ENCODE data around the gene SLC6A4.

The SLC6A4 gene

GRCh38 chr17:30256756-30257506 is 21.4 kb upstream of the SLC6A4 start:
- no peak for TF ChIP-seq FOXP2 (optimal IDR thresholded peaks at IDR 0.05; ENCODE audit: borderline replicate concordance, extremely low read depth, extremely low read length, insufficient read depth)
- no peak for TF ChIP-seq POLR2AphosphoS5 (IDR thresholded peaks at IDR 0.05; ENCODE audit: low read depth, low read length)
- TF ChIP-seq SIN3A (IDR thresholded peaks at IDR 0.05; ENCODE audit: borderline replicate concordance, insufficient read depth, low read length), result no peak
- TF ChIP-seq, protein P1, sequence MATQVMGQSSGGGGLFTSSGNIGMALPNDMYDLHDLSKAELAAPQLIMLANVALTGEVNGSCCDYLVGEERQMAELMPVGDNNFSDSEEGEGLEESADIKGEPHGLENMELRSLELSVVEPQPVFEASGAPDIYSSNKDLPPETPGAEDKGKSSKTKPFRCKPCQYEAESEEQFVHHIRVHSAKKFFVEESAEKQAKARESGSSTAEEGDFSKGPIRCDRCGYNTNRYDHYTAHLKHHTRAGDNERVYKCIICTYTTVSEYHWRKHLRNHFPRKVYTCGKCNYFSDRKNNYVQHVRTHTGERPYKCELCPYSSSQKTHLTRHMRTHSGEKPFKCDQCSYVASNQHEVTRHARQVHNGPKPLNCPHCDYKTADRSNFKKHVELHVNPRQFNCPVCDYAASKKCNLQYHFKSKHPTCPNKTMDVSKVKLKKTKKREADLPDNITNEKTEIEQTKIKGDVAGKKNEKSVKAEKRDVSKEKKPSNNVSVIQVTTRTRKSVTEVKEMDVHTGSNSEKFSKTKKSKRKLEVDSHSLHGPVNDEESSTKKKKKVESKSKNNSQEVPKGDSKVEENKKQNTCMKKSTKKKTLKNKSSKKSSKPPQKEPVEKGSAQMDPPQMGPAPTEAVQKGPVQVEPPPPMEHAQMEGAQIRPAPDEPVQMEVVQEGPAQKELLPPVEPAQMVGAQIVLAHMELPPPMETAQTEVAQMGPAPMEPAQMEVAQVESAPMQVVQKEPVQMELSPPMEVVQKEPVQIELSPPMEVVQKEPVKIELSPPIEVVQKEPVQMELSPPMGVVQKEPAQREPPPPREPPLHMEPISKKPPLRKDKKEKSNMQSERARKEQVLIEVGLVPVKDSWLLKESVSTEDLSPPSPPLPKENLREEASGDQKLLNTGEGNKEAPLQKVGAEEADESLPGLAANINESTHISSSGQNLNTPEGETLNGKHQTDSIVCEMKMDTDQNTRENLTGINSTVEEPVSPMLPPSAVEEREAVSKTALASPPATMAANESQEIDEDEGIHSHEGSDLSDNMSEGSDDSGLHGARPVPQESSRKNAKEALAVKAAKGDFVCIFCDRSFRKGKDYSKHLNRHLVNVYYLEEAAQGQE (IDR thresholded peaks at IDR 0.05; ENCODE audit: insufficient read depth in 1 of 2, low read depth in 2 of 2, low read length in 2 of 2), result no peak
- TF ChIP-seq TAF1 (IDR thresholded peaks at IDR 0.05; ENCODE audit: borderline replicate concordance, insufficient read depth, low read length), result no peak

DNA sequence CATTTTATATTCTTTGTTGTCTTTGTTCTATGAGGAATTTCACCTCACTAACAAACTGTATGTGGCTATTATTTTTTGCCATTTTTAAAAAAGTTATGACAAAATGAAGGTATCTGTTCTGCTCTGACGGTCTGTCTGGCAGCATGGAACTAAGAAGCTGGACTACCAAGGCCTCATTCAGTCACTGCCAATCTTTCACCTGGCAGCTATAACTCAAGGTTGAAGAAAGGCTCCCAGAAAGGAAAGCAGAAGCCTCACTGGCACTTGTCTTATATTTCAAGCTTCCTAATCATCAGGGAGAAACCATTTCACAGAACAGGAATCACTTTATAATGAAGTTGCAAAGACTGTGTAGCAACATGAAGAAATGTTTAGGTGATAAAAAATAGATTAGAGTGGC is 18.7 kb upstream of the SLC6A4 start:
- TF ChIP-seq, protein P1 (IDR thresholded peaks at IDR 0.05; ENCODE audit: insufficient read depth in 1 of 2, low read depth in 2 of 2, low read length in 2 of 2), result no peak
- TF ChIP-seq POLR2AphosphoS5 (IDR thresholded peaks at IDR 0.05; ENCODE audit: low read depth, low read length) (no peak), SIN3A (IDR thresholded peaks at IDR 0.05; ENCODE audit: borderline replicate concordance, insufficient read depth, low read length) (no peak), TAF1 (IDR thresholded peaks at IDR 0.05; ENCODE audit: borderline replicate concordance, insufficient read depth, low read length) (no peak), FOXP2 (optimal IDR thresholded peaks at IDR 0.05; ENCODE audit: borderline replicate concordance, extremely low read depth, extremely low read length, insufficient read depth) (no peak)

- TF ChIP-seq, protein P1 (IDR thresholded peaks at IDR 0.05; ENCODE audit: insufficient read depth in 1 of 2, low read depth in 2 of 2, low read length in 2 of 2), result no peak
- TF ChIP-seq FOXP2 (optimal IDR thresholded peaks at IDR 0.05; ENCODE audit: borderline replicate concordance, extremely low read depth, extremely low read length, insufficient read depth) (no peak), TAF1 (IDR thresholded peaks at IDR 0.05; ENCODE audit: borderline replicate concordance, insufficient read depth, low read length) (no peak)
Observed at GRCh38 chr17:30253312-30253711, 17.8 kb upstream of the SLC6A4 start.

GRCh38 chr17:30251931-30252330 is 16.4 kb upstream of the SLC6A4 start:
- no peak for TF ChIP-seq FOXP2 (optimal IDR thresholded peaks at IDR 0.05; ENCODE audit: borderline replicate concordance, extremely low read depth, extremely low read length, insufficient read depth)
- TF ChIP-seq, protein P1 (IDR thresholded peaks at IDR 0.05; ENCODE audit: insufficient read depth in 1 of 2, low read depth in 2 of 2, low read length in 2 of 2), result no peak
- no peak for TF ChIP-seq TAF1 (IDR thresholded peaks at IDR 0.05; ENCODE audit: borderline replicate concordance, insufficient read depth, low read length)
- no peak for TF ChIP-seq SIN3A (IDR thresholded peaks at IDR 0.05; ENCODE audit: borderline replicate concordance, insufficient read depth, low read length)
